GM19239 (cell line): ENCODE measurements around the gene RPIA.
A peak's percentile ranks its signal among the peaks of the same experiment; 100 is the strongest.
"Not testable (repeated sequence)": the region's sequence is repeated elsewhere in the genome, so short reads cannot be mapped to it uniquely, and the experiment has no call there.

Experiments
- DNase-seq: peaks from one replicate; pipeline ENCODE4 v3.0.0; 2011; ENCODE audit warnings: low spot score; ENCODE audit not compliant: insufficient read length
- FAIRE-seq: peaks from 2 replicates; lab custom pipeline; 2011; peaks lifted over from hg19 to GRCh38; lab: Jason Lieb, UNC

The RPIA gene

GRCh38 chr2:88724643-88725332, 33.3 kb downstream of the RPIA start:
- no peak for DNase-seq
- FAIRE-seq: no peak

GRCh38 chr2:88729061-88729745, 37.7 kb downstream of the RPIA start:
- DNase-seq (no peak), FAIRE-seq (no peak)

- no peak for DNase-seq
- FAIRE-seq: no peak
Measured at GRCh38 chr2:88733155-88733902, 41.9 kb downstream of the RPIA start.

GRCh38 chr2:88735133-88735532, 43.7 kb downstream of the RPIA start:
- FAIRE-seq (no peak), DNase-seq (no peak)

GRCh38 chr2:88735853-88736252, 44.4 kb downstream of the RPIA start:
- DNase-seq (no peak), FAIRE-seq (no peak)

- no peak for DNase-seq
- no peak for FAIRE-seq
Measured at GRCh38 chr2:88736437-88736836, 45.0 kb downstream of the RPIA start.

- DNase-seq (no peak), FAIRE-seq (no peak)
Measured at GRCh38 chr2:88737385-88737784, 45.9 kb downstream of the RPIA start.

GRCh38 chr2:88738271-88738670, 46.8 kb downstream of the RPIA start:
- DNase-seq (no peak), FAIRE-seq (no peak)

- DNase-seq (peak; percentile 54), FAIRE-seq (peak; percentile 95)
Measured at GRCh38 chr2:88739985-88740600, 48.6 kb downstream of the RPIA start.

GRCh38 chr2:88746929-88747490, 55.5 kb downstream of the RPIA start:
- no peak for FAIRE-seq
- no peak for DNase-seq

- DNase-seq (no peak), FAIRE-seq (no peak)
Measured at GRCh38 chr2:88747990-88748389, 56.5 kb downstream of the RPIA start.

GRCh38 chr2:88751768-88752167, 60.3 kb downstream of the RPIA start:
- DNase-seq: no peak
- FAIRE-seq: no peak

GRCh38 chr2:88753833-88754584, 62.5 kb downstream of the RPIA start:
- DNase-seq (peak; percentile 50), FAIRE-seq (peak; percentile 95)

- DNase-seq: no peak
- FAIRE-seq: no peak
Measured at GRCh38 chr2:88754585-88755320, 63.3 kb downstream of the RPIA start.

GRCh38 chr2:88755836-88756235, 64.4 kb downstream of the RPIA start:
- FAIRE-seq (no peak), DNase-seq (no peak)

- DNase-seq (no peak), FAIRE-seq (no peak)
Measured at GRCh38 chr2:88757025-88757424, 65.6 kb downstream of the RPIA start.

GRCh38 chr2:88758702-88759101, 67.2 kb downstream of the RPIA start:
- not testable (repeated sequence) for FAIRE-seq, DNase-seq

- no peak for DNase-seq
- FAIRE-seq: no peak
Measured at GRCh38 chr2:88760819-88761598, 69.5 kb downstream of the RPIA start.
